GM12878 (cell line): ENCODE data around the gene FCHSD2.

Source experiments
- BHLHE40 ChIP-seq, 2 experiments: fragments of 450-650 bp in 1 of 2; IDR thresholded peaks; 2 replicates each; pipeline ENCODE4 v1.6.1; 2011 to 2017; ENCODE audit warnings: low read depth in 2 of 2, borderline replicate concordance in 1 of 2, improper control_type of control experiment in 1 of 2, low read length in 1 of 2, mild to moderate bottlenecking in 1 of 2
- CHD1 ChIP-seq: IDR thresholded peaks from 2 replicates; pipeline ENCODE4 v1.6.1; 2012; ENCODE audit warnings: low read depth, low read length, improper control_type of control experiment
- CREM ChIP-seq: IDR thresholded peaks from 2 replicates; pipeline ENCODE4 v1.6.1; 2014; ENCODE audit warnings: antibody characterized with exemption, low read depth
- CTCF ChIP-seq, 3 experiments: IDR thresholded peaks in 2 of 3; conservative IDR thresholded peaks in 1 of 3; 2 replicates each; pipeline ENCODE4 v1.5.1; 2011; ENCODE audit warnings: low read depth in 3 of 3, low read length in 3 of 3, mild to moderate bottlenecking in 3 of 3, control low read depth in 2 of 3, moderate library complexity in 2 of 3, inconsistent platforms in 1 of 3, mixed read lengths in 1 of 3; ENCODE audit not compliant: control insufficient read depth in 2 of 3, insufficient read depth in 1 of 3; ENCODE audit errors: extremely low read depth in 1 of 3
- GABPA ChIP-seq: IDR thresholded peaks from 2 replicates; pipeline ENCODE4 v1.6.1; 2014; ENCODE audit warnings: antibody characterized with exemption, low read depth, mild to moderate bottlenecking, inconsistent platforms
- MYC ChIP-seq: IDR thresholded peaks from 2 replicates; pipeline ENCODE4 v1.6.1; 2011; ENCODE audit warnings: mild to moderate bottlenecking, low read length, moderate library complexity, inconsistent platforms; ENCODE audit not compliant: insufficient read depth, insufficient replicate concordance, insufficient read length, severe bottlenecking
- NR2C2 ChIP-seq: IDR thresholded peaks from 2 replicates; pipeline ENCODE4 v1.6.1; 2011; ENCODE audit warnings: borderline replicate concordance, low read depth; ENCODE audit not compliant: control insufficient read depth, insufficient read length
- POLR2AphosphoS5 ChIP-seq: IDR thresholded peaks from 2 replicates; pipeline ENCODE4 v1.6.1; 2011; ENCODE audit warnings: mild to moderate bottlenecking, low read length, inconsistent platforms
- SMC3 ChIP-seq: IDR thresholded peaks from 2 replicates; pipeline ENCODE4 v1.6.1; 2011; ENCODE audit warnings: low read length, improper control_type of control experiment, borderline replicate concordance
- USF1 ChIP-seq: IDR thresholded peaks from 2 replicates; pipeline ENCODE4 v1.6.1; 2011; ENCODE audit warnings: borderline replicate concordance, low read depth, mild to moderate bottlenecking, moderate library complexity, mixed read lengths, low read length; ENCODE audit not compliant: insufficient read depth; ENCODE audit errors: extremely low read length
- ZNF274 ChIP-seq: IDR thresholded peaks from one replicate; pipeline ENCODE4 v1.8.0; 2011; ENCODE audit not compliant: insufficient read length, insufficient read depth

- TF ChIP-seq BHLHE40 (IDR thresholded peaks at IDR 0.05; ENCODE audit: borderline replicate concordance in 1 of 2, low read depth in 2 of 2, low read length in 1 of 2) (no peak), POLR2AphosphoS5 (peak; percentile 31; the same call in 1 of the 2 replicates), MYC (no peak), CHD1 (no peak), CTCF (IDR thresholded peaks at IDR 0.05 in 2 of 3, conservative IDR thresholded peaks at IDR 0.05 in 1 of 3; ENCODE audit: control insufficient read depth in 2 of 3, extremely low read depth in 1 of 3, insufficient read depth in 1 of 3, low read depth in 3 of 3, low read length in 3 of 3) (no peak), SMC3 (no peak), NR2C2 (no peak), CREM (no peak), GABPA (no peak), ZNF274 (no peak), USF1 (no peak)
Measured at GRCh38 chr11:72832301-72833082, 309.6 kb downstream of the FCHSD2 start.
